NCI-H524 treated with DMSO at 0.1 percent for 48 hours (cell line): ENCODE measurements around the gene LGR5.

ENCODE experiments used
- DNase-seq: peaks from one replicate; lab custom pipeline; 2025; lab: John Stamatoyannopoulos, UW

Gene LGR5, protein sequence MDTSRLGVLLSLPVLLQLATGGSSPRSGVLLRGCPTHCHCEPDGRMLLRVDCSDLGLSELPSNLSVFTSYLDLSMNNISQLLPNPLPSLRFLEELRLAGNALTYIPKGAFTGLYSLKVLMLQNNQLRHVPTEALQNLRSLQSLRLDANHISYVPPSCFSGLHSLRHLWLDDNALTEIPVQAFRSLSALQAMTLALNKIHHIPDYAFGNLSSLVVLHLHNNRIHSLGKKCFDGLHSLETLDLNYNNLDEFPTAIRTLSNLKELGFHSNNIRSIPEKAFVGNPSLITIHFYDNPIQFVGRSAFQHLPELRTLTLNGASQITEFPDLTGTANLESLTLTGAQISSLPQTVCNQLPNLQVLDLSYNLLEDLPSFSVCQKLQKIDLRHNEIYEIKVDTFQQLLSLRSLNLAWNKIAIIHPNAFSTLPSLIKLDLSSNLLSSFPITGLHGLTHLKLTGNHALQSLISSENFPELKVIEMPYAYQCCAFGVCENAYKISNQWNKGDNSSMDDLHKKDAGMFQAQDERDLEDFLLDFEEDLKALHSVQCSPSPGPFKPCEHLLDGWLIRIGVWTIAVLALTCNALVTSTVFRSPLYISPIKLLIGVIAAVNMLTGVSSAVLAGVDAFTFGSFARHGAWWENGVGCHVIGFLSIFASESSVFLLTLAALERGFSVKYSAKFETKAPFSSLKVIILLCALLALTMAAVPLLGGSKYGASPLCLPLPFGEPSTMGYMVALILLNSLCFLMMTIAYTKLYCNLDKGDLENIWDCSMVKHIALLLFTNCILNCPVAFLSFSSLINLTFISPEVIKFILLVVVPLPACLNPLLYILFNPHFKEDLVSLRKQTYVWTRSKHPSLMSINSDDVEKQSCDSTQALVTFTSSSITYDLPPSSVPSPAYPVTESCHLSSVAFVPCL

DNA sequence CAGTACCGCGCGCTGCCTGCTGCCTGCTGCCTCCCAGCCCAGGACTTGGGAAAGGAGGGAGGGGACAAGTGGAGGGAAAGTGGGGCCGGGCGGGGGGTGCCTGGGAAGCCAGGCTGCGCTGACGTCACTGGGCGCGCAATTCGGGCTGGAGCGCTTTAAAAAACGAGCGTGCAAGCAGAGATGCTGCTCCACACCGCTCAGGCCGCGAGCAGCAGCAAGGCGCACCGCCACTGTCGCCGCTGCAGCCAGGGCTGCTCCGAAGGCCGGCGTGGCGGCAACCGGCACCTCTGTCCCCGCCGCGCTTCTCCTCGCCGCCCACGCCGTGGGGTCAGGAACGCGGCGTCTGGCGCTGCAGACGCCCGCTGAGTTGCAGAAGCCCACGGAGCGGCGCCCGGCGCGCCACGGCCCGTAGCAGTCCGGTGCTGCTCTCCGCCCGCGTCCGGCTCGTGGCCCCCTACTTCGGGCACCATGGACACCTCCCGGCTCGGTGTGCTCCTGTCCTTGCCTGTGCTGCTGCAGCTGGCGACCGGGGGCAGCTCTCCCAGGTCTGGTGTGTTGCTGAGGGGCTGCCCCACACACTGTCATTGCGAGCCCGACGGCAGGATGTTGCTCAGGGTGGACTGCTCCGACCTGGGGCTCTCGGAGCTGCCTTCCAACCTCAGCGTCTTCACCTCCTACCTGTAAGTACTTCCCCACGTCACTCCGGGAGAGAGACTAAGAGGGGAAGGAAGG lies at the start of gene LGR5:
Gene LGR5 (plus strand): TSS at position 186 of the 732 bp plus-strand sequence. CDS start 283 bp downstream, at position 469.
- peak; percentile 45 for DNase-seq

DNA sequence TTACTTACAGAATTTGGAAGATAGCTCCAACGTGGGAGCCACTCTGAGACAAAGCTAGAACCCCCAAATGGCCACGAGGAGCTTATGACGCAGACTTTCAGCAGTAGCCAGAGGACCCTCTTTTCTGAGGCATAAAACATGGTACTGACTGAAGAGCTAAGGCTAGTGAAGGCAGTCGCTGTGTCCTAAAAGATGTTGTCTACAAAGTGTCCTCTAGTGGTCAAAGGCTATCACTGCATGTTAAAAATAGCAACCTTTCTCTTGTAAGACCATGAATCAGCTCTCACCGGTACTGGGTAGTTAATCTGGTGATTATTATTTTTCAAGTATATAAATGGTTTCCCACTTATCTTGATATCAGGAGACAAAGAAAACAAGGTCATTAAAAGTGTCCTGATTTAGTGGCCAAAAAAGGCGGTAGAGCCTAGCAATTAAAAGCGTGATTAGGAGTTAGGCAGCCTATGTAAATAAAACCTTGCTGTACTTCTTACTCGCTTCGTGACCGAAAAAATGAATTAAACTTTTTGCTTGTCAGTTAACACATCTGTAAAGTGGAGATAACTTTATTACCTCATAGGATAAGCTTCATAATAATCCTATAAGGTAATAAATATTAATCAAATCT lies 47.0 kb upstream of the LGR5 start:
- peak; percentile 32 for DNase-seq

DNA sequence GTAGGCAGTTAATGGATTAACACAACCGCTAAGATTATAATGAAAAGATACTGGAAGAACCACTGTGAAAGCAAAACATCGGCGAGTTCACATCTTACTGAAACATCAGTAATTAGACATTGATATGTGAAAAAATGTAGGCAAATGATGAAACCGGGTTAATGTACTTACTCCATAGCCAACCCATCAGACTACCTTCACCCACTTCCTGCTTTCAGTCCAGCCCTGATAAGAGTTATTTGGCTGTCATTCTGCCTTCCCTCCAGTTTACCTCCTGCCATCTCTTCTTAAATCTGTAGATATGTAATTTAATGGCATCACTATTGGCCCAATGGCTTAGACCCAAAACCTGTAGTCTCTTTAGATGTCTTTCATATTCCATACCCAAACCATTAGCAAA lies 46.0 kb upstream of the LGR5 start:
- DNase-seq, result no peak

DNA sequence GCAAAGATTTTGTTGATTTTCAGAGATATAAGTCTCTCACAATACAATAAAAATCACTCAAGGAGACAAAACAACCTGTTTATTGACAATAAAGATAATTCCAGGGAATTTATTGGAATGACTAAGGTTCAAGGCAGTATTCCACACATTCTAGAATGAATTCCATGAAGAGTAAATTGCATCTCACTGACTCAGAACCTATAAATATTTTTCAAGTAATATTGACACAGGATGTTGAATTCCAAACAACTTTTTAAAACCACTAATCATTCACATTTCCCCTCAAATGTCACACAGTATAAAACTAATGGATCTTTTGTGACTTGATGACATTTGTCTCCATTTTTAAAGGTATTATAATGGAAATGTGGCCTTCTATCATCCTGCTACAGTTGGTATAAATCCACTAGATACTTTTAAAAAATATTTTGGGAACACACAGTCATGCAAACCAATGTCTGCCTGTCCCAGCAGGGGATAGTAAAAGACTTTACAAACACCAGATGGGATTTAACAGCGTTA lies 42.1 kb upstream of the LGR5 start:
- no peak for DNase-seq

DNA sequence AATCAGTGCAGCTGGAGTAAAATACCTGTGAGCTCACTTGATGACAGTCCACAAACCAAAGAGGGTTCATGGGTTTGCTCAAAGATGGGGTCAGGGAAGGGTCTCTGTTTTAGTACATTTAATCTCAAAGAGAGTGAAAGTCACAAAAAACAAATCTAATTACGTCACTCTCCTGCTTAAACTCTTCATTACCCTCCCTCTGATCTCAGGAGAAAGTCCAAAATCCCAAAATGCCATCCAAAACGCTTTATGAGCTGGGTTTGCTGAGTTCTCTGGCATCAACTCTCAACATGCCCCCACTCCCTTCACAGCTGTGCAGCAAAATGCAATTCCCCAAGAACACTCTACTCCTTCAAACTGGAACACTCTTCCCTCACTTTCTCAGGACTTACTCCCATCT lies 40.4 kb upstream of the LGR5 start:
- no peak for DNase-seq

DNA sequence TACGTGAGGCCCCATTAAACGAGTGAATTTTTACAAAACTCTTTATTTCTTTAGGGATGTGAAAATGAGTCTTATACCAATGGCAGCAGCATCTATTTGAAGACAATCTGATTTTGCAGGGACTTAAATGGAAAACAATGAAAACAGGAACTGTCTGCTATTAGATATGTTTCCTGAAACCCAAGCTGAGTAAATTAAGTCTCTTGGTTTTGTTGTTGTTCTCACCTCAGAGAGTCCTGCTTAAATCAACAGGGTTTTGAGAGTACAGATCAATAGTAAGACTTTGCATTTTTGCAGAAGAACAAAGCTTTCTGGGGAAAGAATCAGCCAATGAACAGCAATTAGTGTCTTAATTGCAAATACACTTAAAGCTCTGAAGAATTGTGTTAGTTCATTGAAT lies 39.1 kb upstream of the LGR5 start:
- DNase-seq, result no peak

DNA sequence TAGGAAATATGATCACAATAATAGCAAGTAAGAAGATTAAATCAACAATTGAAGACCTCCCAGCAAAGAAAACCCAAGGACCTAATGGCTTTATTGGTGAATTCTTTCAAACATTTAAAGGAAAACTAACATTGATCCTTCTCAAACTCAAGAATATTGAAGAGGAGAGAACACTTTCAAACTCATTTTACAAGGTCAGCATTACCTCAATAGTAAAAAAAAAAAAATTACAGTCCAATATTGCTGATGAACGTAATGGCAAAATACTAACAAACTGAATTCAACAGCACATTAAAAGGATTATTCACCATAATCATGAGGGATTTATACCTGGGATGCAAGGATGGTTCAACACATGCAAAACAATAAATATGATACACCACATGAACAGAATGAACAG lies 33.7 kb upstream of the LGR5 start:
- no peak for DNase-seq

DNA sequence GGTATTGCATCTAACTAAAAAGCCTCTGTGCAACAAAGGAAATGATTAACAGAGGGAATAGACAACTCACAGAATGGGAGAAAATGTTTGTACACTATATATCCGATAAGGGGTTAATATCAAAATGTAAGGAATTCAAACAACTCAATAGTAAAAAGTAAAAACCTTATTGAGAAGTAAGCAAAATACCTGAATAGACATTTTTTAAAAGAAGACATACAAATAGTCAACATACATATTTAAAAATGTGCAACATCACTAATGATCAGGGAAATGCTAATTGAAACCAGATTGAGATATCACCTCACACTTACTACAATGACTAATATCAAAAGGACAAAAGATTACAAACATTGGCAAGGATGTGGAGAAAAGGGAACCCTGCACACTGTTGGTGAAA lies 31.9 kb upstream of the LGR5 start:
- no peak for DNase-seq

DNA sequence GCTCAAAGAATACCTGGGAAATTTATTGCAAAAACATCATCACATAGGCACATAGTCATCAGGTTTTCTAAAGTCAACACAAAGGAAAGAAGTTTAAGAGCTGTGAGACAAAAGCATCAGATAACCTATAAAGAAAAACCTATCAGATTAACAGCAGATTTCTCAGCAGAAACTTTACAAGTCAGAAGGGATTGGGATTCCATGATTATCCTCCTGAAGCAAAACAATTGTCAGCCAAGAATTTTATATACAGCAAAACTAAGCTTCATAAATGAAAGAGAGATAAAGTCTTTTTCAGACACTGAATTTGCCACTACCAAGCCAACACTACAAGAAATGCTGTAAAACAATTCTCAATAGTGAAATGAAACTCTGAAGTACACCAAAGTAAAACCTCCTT lies 28.8 kb upstream of the LGR5 start:
- DNase-seq, result no peak

DNA sequence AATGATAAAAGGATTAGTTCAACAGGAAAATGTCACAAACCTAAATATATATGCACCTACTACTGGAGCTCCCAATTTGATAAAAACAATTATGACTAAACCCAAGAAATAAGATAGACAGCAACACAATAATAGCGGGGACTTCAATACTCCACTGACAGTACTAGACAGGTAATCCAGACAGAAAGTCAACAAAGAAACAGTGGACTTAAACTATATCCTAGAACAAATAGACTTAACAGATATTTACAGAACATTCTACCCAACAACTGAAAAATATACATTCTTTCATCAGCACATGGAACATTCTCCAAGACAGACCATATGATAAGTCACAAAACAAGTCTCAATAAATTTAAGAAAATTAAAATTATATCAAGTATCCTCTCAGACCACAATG lies 28.0 kb upstream of the LGR5 start:
- DNase-seq, result no peak

DNA sequence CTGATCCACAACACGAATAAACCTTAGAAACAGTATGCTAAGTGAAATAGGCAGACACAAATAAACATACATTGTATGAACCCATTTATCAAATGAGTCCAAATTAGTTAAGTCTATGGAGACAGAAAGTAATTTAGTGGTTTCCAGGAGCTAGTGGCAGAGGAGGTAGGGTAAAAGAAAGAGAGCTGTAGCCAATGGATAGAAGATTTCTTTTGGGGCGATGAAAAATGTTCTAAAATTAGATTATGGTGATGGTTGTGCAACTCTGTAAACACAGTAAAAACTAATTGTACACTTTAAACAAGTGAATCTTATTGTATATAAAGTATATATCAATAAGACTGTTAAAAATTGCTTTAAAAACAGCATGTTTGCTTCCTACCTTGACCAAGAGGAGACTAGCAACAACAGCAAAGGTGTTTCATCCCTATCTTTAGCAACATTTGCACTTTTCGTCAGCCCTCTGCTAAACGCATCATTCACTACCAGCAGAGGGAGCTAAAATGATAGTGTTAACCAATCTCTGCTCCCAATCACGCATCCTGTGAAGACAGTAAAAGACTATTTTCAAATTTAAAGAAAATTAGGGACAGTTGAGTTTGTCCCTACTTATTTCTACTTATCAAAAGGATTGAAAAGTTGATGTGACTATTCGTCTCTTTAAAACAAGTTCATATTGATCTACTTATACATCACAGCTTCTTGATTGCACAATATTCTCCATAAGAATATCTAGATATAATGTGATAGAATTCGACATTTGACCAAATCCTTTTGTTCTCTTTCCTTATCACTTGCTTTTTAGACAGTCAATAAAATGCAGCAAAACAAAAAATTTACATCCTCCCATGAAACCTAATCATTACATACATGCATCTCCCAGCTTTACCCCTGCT lies 24.0 kb upstream of the LGR5 start:
- DNase-seq, result no peak

DNA sequence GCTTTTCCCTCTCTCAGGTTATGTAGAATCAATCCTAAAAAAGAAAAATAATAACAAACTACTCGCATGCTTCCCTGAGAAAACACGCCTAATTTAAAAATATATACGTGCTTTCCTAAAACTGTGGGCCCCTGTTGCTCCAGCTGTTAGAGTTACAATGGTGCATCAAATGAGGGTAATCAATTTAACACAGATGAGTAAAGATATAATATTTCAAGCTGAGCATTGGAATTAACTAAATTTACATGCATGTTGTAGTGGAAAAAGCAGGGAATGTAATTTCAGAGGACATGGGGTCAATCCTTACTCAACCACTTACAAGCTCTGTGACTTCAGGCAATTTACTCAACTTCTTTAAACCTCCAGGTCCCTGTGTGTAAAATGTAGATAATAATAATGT lies 22.4 kb upstream of the LGR5 start:
- no peak for DNase-seq

DNA sequence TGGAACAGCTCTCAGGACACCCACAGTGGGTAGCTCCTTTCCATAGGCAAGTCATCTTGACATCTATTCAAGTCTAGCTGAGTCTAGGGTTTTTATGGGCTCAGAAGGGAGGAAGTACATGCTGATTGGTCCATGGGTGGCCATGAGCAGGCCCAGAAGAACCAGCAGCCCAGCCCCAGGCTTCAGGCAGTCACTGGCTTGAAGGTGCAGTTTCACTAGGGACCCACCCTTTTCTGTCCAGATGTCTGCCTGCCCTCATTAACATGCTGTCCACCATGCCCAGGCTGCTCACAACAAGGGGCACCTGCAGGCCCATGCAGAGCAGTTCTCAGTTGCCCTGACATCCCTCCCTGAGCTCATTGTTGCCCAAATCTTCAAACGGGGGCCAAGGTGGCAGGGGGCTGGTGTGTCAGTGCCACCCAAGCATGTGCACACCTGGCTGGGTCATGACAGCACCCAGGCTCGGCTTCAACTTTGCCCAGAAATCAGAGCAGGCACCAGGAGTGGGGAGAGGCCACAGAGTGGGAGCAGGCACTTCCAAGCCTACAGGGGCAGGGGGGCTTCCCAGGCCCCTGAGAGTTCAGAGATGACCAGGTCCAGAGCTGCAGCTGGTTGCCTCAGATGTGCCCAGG lies 18.7 kb upstream of the LGR5 start:
- DNase-seq, result no peak

DNA sequence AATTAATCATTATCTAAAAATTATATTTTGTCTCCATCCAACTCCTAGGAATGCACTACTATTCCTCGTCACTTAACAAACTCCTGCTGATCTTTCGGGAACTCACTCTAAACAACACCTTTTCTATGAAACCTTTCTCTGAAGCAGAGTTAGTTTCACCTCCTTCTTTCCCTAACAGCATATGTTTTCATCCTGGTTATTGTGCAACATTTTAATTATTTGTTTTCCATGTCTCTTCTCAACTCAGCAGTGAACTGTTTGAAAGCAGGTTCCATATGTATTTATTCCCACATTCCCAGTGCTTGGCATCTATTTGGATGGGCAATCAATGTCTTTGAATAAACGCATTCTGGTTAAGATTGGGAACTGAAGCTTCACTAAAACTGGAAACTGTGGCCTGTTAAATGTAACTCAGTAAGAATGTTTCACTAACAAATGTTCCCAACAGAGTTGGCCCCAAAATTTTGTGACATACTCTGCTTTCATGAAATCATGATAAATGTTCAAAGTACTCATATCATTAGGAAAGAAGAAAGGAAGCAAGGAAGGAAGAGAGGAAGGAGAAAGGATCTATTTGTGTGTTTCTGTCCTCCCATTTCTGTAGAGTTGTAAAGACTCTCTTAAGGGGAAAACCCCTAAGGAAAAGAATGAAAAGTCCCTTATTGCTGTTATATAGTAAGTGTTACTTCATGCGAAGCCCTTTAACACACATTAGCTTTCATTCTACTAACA lies 13.9 kb upstream of the LGR5 start:
- no peak for DNase-seq

DNA sequence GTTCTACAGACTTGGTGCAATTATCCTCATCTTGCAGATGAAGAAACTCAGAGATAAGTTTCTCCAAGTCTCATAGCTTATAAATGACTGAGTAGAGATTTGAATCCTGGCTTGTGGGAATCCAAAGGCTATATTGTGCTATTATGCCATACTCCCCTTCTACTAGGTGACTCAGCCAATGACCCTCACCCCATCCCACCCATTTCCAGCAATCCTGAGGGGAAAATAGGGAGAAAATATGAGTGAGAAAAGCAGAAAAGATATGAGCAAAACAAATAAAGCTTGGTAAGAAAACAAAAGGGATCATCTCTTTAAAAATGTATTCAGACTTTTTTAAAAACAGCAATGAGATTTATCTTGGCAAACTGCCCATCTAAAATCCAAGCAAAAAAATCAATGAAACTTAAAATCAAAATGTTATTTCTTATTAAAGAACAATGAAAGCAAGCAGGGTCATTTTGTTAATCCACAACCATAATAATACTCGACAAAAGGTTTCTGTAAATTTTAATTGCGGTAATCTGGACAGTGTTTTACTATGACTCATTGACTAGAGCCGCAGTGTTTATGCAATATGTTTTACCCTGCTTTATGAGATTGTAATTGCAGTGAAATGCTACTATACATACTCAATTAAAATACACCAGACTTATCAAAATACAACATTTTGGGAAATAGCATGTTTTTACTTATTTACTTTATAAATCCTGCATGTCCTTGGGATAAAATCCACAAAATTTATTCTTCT lies 13.1 kb upstream of the LGR5 start:
- DNase-seq, result no peak

DNA sequence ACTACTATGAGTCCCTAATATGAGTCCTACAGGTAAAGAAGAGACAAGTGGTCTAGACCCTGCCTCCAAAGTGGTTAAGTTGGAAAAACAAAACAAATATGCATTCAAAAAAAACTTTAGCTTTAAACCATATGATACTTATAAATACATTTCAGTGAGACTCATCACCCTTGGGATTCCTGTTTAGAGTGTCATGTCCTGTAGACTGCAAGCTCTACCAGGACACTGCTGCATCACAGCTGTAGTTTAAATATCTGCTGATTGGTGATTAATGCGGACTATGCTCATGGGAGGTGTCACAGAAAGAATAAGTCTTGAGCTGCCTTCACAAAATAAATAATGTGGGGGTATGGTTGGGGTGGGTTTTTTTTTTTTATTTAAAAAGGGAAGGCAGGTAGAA lies 8.8 kb upstream of the LGR5 start:
- no peak for DNase-seq

DNA sequence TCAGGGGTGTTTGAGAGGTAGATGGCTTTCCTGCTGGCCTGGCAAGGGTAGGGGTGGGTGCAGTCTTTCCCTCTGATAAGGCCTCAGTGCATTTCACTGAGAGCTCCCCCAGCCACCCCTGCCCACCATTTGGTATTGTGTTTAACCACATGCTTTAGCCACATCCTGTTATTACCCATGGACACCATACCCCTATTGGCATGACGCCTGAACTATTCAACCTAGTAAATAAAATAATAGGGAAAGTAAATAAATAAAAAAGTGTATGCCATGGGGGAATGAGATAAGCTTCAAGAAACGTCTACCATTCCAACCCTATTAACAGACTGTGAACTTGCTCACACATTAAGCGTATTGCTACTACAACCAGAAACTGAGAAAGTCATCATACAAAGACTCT lies 7.6 kb upstream of the LGR5 start:
- DNase-seq, result no peak

DNA sequence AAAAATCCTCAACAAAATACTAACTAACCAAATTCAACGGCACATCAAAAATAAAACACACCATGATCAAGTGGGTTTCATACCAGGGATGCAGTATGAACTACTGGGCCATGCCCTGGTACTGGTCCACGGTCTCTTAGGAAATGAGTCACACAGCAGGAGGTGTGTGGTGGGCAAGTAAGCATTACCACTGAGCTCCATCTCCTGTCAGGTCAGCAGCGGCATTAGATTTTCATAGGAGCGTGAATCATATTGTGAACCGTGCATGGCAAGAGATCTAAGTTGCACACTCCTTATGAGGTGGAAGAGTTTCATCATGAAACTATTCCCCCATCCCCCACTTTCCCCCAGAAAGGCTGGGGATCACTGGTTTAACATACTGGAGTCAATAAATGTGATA lies 6.7 kb upstream of the LGR5 start:
- DNase-seq, result no peak

DNA sequence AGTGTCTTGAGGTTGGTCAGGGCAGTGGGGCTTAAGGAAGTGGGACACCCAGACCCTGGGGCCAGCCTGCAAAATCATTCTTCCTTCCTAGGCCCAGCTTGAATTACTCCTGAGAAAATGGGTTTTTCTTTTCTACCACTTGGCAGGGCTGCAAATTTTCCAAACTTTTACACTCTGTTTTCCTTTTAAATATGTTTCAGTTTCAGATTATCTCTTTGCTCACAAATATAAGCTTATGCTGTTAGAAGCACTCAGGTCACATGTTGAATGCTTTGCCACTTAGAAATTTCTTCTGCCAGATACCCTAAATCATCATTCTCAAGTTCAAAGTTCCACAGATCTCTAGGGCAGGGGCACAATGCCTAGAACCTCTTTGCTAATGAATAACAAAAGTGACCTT lies 2.9 kb upstream of the LGR5 start:
- no peak for DNase-seq
